Activated naive CD8-positive, alpha-beta T cell (primary cell): Measurements from ENCODE around the gene GRAMD2A.

Source experiments
- H3K27ac Mint-ChIP-seq: one replicate; pipeline ENCODE4 v1.8.0; 2021; ENCODE audit warnings: mixed read lengths
- H3K27me3 Mint-ChIP-seq: one replicate; pipeline ENCODE4 v1.8.0; 2021; ENCODE audit warnings: mixed read lengths
- H3K36me3 Mint-ChIP-seq: one replicate; pipeline ENCODE4 v1.8.0; 2021; ENCODE audit warnings: mixed read lengths
- H3K4me1 Mint-ChIP-seq: one replicate; pipeline ENCODE4 v1.8.0; 2021; ENCODE audit warnings: low read depth, mixed read lengths
- H3K4me3 Mint-ChIP-seq: one replicate; pipeline ENCODE4 v1.8.0; 2021; ENCODE audit warnings: mild to moderate bottlenecking, mixed read lengths
- H3K9me3 Mint-ChIP-seq: one replicate; pipeline ENCODE4 v1.8.0; 2021; ENCODE audit warnings: low read depth, mixed read lengths

Gene GRAMD2A

GRCh38 chr15:72169236-72169920, 28.2 kb downstream of the GRAMD2A start:
- Mint-ChIP-seq H3K27me3 (no peaks in the 10 kb centered on the region), H3K4me1 (peaks cover 3% of the 10 kb centered on the region), H3K27ac (no peak overlapping the region), H3K9me3 (no peaks in the 10 kb centered on the region), H3K36me3 (no peaks in the 10 kb centered on the region), H3K4me3 (no peak overlapping the region)

- Mint-ChIP-seq H3K27me3 (no peaks in the 10 kb centered on the region), H3K27ac (no peak overlapping the region), H3K4me1 (peaks cover 3% of the 10 kb centered on the region)
Measured at GRCh38 chr15:72168808-72169190, 28.8 kb downstream of the GRAMD2A start.

DNA sequence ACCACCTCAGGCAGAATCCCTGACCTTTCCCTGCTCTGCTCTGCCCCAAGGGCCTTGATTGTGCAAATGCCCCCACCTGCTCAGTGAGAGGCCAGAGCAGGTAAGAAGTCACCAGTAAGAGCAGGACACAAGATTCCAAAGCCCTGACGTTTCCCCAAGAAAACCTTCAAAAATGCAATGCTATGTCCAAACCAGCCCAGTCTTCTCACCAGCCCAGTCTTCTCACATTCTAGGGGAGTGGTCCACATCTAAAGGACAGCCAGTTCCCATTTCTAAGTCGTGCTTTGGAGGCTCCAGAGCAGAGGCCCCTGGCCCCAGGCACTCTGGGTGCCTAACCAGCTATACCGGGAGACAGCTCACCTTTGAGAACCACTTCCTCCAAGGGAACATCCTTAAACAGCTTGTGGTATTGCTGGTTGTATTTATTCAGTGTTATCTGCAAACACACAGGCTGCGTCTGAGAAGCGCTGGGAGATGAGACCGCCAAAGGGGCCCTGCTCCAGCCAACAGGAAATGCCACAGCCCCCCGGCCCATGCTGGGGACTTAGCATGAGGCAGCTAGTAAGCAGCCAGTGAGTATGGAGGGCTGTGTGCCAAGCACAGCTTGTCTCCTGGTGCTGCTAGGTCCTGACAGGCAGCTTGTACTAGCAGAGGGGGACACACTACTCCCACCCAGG, 29.3 kb downstream of the GRAMD2A start:
- Mint-ChIP-seq H3K36me3 (no peaks in the 10 kb centered on the region), H3K27me3 (no peaks in the 10 kb centered on the region), H3K4me3 (no peak overlapping the region), H3K4me1 (peaks cover 3% of the 10 kb centered on the region), H3K9me3 (no peaks in the 10 kb centered on the region), H3K27ac (no peak overlapping the region)

More at GRCh38 chr15:72168808-72169190, 28.8 kb downstream of the GRAMD2A start:
- Mint-ChIP-seq H3K4me3 (no peak overlapping the region), H3K9me3 (no peaks in the 10 kb centered on the region), H3K36me3 (no peaks in the 10 kb centered on the region)

DNA sequence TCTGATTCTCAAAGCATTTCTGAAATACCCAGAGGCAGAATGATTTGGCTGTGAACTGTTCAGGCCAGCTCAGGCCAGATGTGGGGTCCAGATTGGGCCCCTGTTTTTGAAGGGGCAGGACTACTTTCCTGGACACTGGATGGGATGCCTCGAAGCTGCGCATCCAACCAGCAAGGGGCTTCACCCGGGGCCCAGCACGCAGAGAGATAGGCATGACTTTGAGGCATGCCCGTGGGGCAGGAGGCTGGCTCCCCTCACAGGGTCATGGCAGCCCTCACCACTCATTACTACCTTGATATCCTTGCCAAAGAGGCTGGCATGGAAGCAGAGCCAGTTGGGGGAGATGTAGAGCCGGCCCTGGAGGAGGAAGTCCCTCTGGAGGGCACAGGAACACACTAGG, 30.1 kb downstream of the GRAMD2A start:
- H3K27me3 Mint-ChIP-seq: no peaks in the 10 kb centered on the region
- H3K4me3 Mint-ChIP-seq: no peak overlapping the region
- peaks cover 3% of the 10 kb centered on the region for H3K4me1 Mint-ChIP-seq
- no peaks in the 10 kb centered on the region for H3K9me3 Mint-ChIP-seq
- H3K36me3 Mint-ChIP-seq: no peaks in the 10 kb centered on the region
- no peak overlapping the region for H3K27ac Mint-ChIP-seq

- H3K36me3 Mint-ChIP-seq: no peaks in the 10 kb centered on the region
- no peaks in the 10 kb centered on the region for H3K9me3 Mint-ChIP-seq
- no peak overlapping the region for H3K4me3 Mint-ChIP-seq
- H3K4me1 Mint-ChIP-seq: peaks cover 3% of the 10 kb centered on the region
- H3K27me3 Mint-ChIP-seq: no peaks in the 10 kb centered on the region
- no peak overlapping the region for H3K27ac Mint-ChIP-seq
Measured at GRCh38 chr15:72166716-72167417, 30.7 kb downstream of the GRAMD2A start.

- H3K27ac Mint-ChIP-seq: no peak overlapping the region
- H3K9me3 Mint-ChIP-seq: no peaks in the 10 kb centered on the region
- no peaks in the 10 kb centered on the region for H3K36me3 Mint-ChIP-seq
- no peak overlapping the region for H3K4me3 Mint-ChIP-seq
- H3K27me3 Mint-ChIP-seq: no peaks in the 10 kb centered on the region
- H3K4me1 Mint-ChIP-seq: peaks cover 2% of the 10 kb centered on the region
Measured at GRCh38 chr15:72163719-72164118, 33.9 kb downstream of the GRAMD2A start.

GRCh38 chr15:72162569-72162968, 35.0 kb downstream of the GRAMD2A start:
- Mint-ChIP-seq H3K9me3 (no peaks in the 10 kb centered on the region), H3K27ac (no peak overlapping the region), H3K4me1 (no peaks in the 10 kb centered on the region), H3K27me3 (no peaks in the 10 kb centered on the region), H3K36me3 (no peaks in the 10 kb centered on the region), H3K4me3 (no peak overlapping the region)

DNA sequence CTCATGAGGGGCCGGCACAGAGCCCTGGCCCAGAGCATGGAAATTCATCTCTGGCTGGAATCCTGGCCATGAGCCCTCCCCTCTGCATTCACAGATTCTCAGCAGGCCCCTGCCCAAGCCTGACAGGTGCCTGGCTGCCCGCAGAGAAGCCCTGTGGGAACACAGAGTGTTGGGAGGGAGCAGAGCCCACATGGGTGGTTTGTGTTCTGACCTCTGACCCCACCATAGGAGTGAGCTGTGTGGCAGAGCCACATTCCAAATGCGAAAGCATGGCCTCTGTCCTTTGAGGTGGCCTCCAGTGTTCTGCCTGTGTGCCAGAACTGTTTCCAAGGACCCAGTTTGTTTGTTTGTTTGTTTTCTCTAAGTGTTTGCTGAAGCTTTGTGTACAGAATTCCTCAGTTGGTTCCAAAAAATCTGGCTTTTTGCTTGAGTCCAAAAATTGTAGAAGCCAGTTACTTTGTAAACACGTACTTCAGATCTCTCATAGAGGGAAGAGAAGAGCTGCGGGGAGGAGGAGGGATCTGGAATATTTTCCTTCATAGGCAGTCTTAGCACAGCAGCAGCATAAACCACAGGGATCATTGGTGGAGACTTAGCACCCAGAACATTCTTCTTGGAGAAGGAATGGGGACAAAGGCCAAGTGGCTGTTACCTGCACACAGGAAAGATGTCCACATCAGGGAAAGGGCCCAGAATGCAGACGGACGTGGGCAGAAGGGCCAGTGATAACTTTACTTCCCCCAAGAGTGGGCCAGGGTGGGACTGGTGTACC, 36.0 kb downstream of the GRAMD2A start:
- Mint-ChIP-seq H3K36me3 (no peaks in the 10 kb centered on the region), H3K9me3 (no peaks in the 10 kb centered on the region), H3K4me1 (no peaks in the 10 kb centered on the region), H3K4me3 (no peak overlapping the region), H3K27ac (no peak overlapping the region), H3K27me3 (no peaks in the 10 kb centered on the region)

DNA sequence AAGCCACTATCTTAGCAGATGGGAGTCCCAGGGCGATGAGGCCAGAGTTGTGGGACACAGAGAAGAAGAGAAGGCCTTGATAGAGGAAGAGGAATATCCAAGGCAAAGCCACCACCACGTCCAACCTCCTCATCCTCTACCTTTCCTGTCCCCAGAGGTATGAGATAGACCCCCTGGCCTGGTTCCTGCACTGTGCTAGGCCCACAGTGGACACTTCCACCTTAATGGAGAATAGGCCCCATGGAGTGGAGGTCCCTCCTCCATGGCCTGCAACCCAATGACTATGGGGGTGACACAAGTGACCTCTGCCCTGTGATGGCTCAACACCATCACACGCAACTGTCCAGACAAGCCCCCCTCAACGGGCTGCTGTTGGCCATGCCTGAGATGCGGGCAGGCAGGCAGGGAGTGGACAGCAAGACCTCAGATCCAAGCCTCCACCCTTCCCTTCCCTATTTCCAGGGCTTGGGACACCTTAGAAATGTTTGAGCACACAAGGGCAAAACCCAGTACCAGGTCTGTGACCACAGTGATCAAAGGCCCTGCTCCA, 36.8 kb downstream of the GRAMD2A start:
- no peaks in the 10 kb centered on the region for H3K9me3 Mint-ChIP-seq
- H3K36me3 Mint-ChIP-seq: no peaks in the 10 kb centered on the region
- H3K27me3 Mint-ChIP-seq: no peaks in the 10 kb centered on the region
- peaks cover 2% of the 10 kb centered on the region for H3K4me1 Mint-ChIP-seq
- H3K27ac Mint-ChIP-seq: no peak overlapping the region
- no peak overlapping the region for H3K4me3 Mint-ChIP-seq

DNA sequence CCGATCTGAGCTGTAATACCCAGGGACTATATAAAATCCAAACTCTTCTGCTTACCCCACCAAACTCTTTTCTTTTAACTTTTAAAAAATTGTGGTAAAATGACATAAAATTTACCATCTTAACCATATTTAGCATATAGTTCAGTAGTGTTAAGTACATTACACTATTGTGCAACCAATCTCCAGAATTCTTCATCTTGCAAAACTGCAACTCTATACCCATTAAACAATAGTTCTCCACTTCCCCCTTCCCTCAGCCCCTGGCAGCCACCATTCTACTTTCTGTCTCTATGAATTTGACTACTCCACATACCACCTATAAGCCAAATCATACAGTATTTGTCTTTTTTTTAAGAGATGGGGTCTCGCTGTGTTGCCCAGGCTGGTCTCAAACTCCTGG, 40.7 kb downstream of the GRAMD2A start:
- H3K9me3 Mint-ChIP-seq: no peaks in the 10 kb centered on the region
- H3K4me1 Mint-ChIP-seq: peaks cover 6% of the 10 kb centered on the region
- no peak overlapping the region for H3K4me3 Mint-ChIP-seq
- H3K27me3 Mint-ChIP-seq: peaks cover 1% of the 10 kb centered on the region
- no peak overlapping the region for H3K27ac Mint-ChIP-seq
- no peaks in the 10 kb centered on the region for H3K36me3 Mint-ChIP-seq

- Mint-ChIP-seq H3K4me1 (peaks cover 6% of the 10 kb centered on the region), H3K36me3 (no peaks in the 10 kb centered on the region), H3K9me3 (no peaks in the 10 kb centered on the region), H3K27ac (peak overlapping the region; percentile 19), H3K4me3 (peak overlapping the region; percentile 83), H3K27me3 (peaks cover 1% of the 10 kb centered on the region)
Measured at GRCh38 chr15:72155635-72156616, 41.7 kb downstream of the GRAMD2A start.

- Mint-ChIP-seq H3K27me3 (peaks cover 1% of the 10 kb centered on the region), H3K36me3 (no peaks in the 10 kb centered on the region), H3K4me1 (peaks cover 6% of the 10 kb centered on the region), H3K4me3 (peak overlapping the region; percentile 83), H3K27ac (no peak overlapping the region), H3K9me3 (no peaks in the 10 kb centered on the region)
Measured at GRCh38 chr15:72155003-72155621, 42.5 kb downstream of the GRAMD2A start.

- H3K27me3 Mint-ChIP-seq: peaks cover 1% of the 10 kb centered on the region
Measured at GRCh38 chr15:72154316-72154715, 43.3 kb downstream of the GRAMD2A start.

More at GRCh38 chr15:72154316-72154715, 43.3 kb downstream of the GRAMD2A start:
- H3K27ac Mint-ChIP-seq: no peak overlapping the region
- H3K9me3 Mint-ChIP-seq: no peaks in the 10 kb centered on the region
- no peak overlapping the region for H3K4me3 Mint-ChIP-seq
- H3K36me3 Mint-ChIP-seq: no peaks in the 10 kb centered on the region
- peaks cover 6% of the 10 kb centered on the region for H3K4me1 Mint-ChIP-seq
